Natural killer cell (primary cell): ENCODE measurements around the gene SMARCD3. TPM values are rescaled to one million over a fixed set of nuclear protein-coding genes. Genes with fewer than 3 reads are reported as not detected.

Experiments used
- ATAC-seq, 3 donors: fragments of 150-1000 bp in 2 of 3; fragments of 200-7000 bp in 1 of 3; cut with Tn5 transposase; 1 replicate in 1 of 3; 2 replicates in 2 of 3; pipeline ENCODE4 v1.10.0; 2021; ENCODE audit warnings: mild to moderate bottlenecking in 2 of 3, moderate library complexity in 2 of 3
- DNase-seq, 2 donors: peaks; one replicate each; pipeline versions ENCODE4 v3.0.0 to v3.0.0-alpha.2; 2013 to 2021; ENCODE audit warnings: mixed read lengths in 1 of 2
- H3K27ac ChIP-seq: one replicate; pipeline ENCODE4 v1.5.1; 2013; ENCODE audit warnings: mild to moderate bottlenecking, low read length
- H3K27me3 ChIP-seq: one replicate; pipeline ENCODE4 v1.6.1; 2013; ENCODE audit warnings: low read length; ENCODE audit not compliant: control insufficient read depth, insufficient read depth
- H3K36me3 ChIP-seq: one replicate; pipeline ENCODE4 v1.6.1; 2013; ENCODE audit warnings: low read length; ENCODE audit not compliant: control insufficient read depth, insufficient read depth
- H3K4me1 ChIP-seq: one replicate; pipeline ENCODE4 v1.6.1; 2013; ENCODE audit warnings: low read length; ENCODE audit not compliant: control insufficient read depth, insufficient read depth
- H3K4me3 ChIP-seq: one replicate; pipeline ENCODE4 v1.5.1; 2013; ENCODE audit warnings: low read length
- H3K9me3 ChIP-seq: one replicate; pipeline ENCODE4 v1.6.1; 2013; ENCODE audit warnings: low read length; ENCODE audit not compliant: control insufficient read depth, insufficient read depth
- H3K27ac Mint-ChIP-seq, 2 donors: one replicate each; pipeline ENCODE4 v1.8.0; 2022; ENCODE audit warnings: mild to moderate bottlenecking in 2 of 2, mixed read lengths in 2 of 2, moderate library complexity in 1 of 2
- H3K27me3 Mint-ChIP-seq, 2 donors: one replicate each; pipeline ENCODE4 v1.8.0; 2022; ENCODE audit warnings: low read depth in 2 of 2, mixed read lengths in 2 of 2
- H3K36me3 Mint-ChIP-seq: one replicate; pipeline ENCODE4 v1.8.0; 2022; ENCODE audit warnings: mixed read lengths
- H3K4me1 Mint-ChIP-seq, 2 donors: one replicate each; pipeline ENCODE4 v1.8.0; 2022; ENCODE audit warnings: mixed read lengths in 2 of 2
- H3K4me3 Mint-ChIP-seq: one replicate; pipeline ENCODE4 v1.8.0; 2022; ENCODE audit warnings: mild to moderate bottlenecking, moderate library complexity, mixed read lengths
- H3K9me3 Mint-ChIP-seq, 2 donors: one replicate each; pipeline ENCODE4 v1.8.0; 2022; ENCODE audit warnings: mixed read lengths in 2 of 2
- CTCF ChIP-seq: fragments of 200-600 bp; IDR thresholded peaks from one replicate; pipeline ENCODE4 v1.8.0; 2022; ENCODE audit warnings: antibody characterized with exemption
- WGBS: methylation state at CpG from one replicate; pipeline ENCODE4 v1.1.7; 2013; ENCODE audit warnings: missing lambda C conversion rate; ENCODE audit not compliant: insufficient coverage; 5-methylcytosine and 5-hydroxymethylcytosine counted together
- intact Hi-C: fragments of 100-400 bp; cut with micrococcal nuclease; formaldehyde crosslinking; loops from one replicate; pipeline ENCODE4 v1.14.2; 2022
- total RNA-seq, 4 donors: library from RNA; stranded (reverse); fragments of 120-200 nt in 1 of 4; gene quantifications; one replicate each; pipeline versions ENCODE4 v1.2.3 to v1.2.4, GENCODE V29; 2013 to 2022

Gene SMARCD3
- total RNA-seq, 3 donors from 2014 or later (not counting 1 experiment from before 2014, with no cell fraction given), result 3.1 to 8.7 (median 6.5) TPM

- ATAC-seq (peak; percentile 98 to 100 (median 99)), DNase-seq (peak; percentile 96 to 98)
- Mint-ChIP-seq H3K36me3 (no peaks in the 10 kb centered on the region), H3K9me3 (no peaks in the 10 kb centered on the region), H3K4me3 (peak within 1 kb of the TSS; percentile 95), H3K27ac (peak within 1 kb of the TSS; percentile 86 to 94), H3K27me3 (no peaks in the 10 kb centered on the region), H3K4me1 (peaks cover 29 to 36% of the 10 kb centered on the region in 2 donors)
- H3K4me1 ChIP-seq, result peaks cover 29% of the 10 kb centered on the region
- intact Hi-C loops, result loop anchor here (1.0 to 5.0 kb wide), 4 partner anchors 17 to 170 kb away; partner anchors contain the start of genes CDK5 and NUB1
- H3K27me3 ChIP-seq, result no peaks in the 10 kb centered on the region
- TF ChIP-seq CTCF, result no peak
- H3K9me3 ChIP-seq, result no peaks in the 10 kb centered on the region
- H3K36me3 ChIP-seq, result peaks cover 27% of the 10 kb centered on the region
- under 1% methylated on average over 68 of the region's 68 CpGs for WGBS
- H3K4me3 ChIP-seq, result peak within 1 kb of the TSS; percentile 64
- H3K27ac ChIP-seq, result peak within 1 kb of the TSS; percentile 61
These were observed 21.4 kb downstream of the SMARCD3 start, which contains the start of gene ABCF2 for GRCh38 chr7:151226875-151227782. Gene ABCF2, minus strand, starts transcription at chr7:151227205. Its CDS starts 747 bp downstream, at chr7:151226458.

GRCh38 chr7:151226560-151226874, 22.0 kb downstream of the SMARCD3 start:
- no peak for TF ChIP-seq CTCF
- peaks cover 23 to 30% of the 10 kb centered on the region in 2 donors for H3K4me1 Mint-ChIP-seq
- no peaks in the 10 kb centered on the region for H3K9me3 ChIP-seq
- peak in 2 of 3 donors; percentile 1 for ATAC-seq
- H3K27ac ChIP-seq, result peak overlapping the region; percentile 61
- H3K36me3 ChIP-seq, result peaks cover 31% of the 10 kb centered on the region
- peak in 1 of 2 donors; percentile 30 for DNase-seq
- H3K9me3 Mint-ChIP-seq, result no peaks in the 10 kb centered on the region
- peaks cover 23% of the 10 kb centered on the region for H3K4me1 ChIP-seq
- H3K27me3 ChIP-seq, result no peaks in the 10 kb centered on the region
- peak overlapping the region; percentile 86 to 94 for H3K27ac Mint-ChIP-seq
- H3K36me3 Mint-ChIP-seq, result no peaks in the 10 kb centered on the region
- intact Hi-C loops, result loop anchor here (5.0 kb wide), 1 partner anchor 116 kb away; the partner anchor contains the start of gene NUB1
- peak overlapping the region; percentile 64 for H3K4me3 ChIP-seq
- 3% methylated on average over 15 of the region's 15 CpGs for WGBS
- H3K27me3 Mint-ChIP-seq, result no peaks in the 10 kb centered on the region
- H3K4me3 Mint-ChIP-seq, result peak overlapping the region; percentile 95

- 69% methylated on average over 7 of the region's 8 CpGs for WGBS
- no peak overlapping the region for H3K27ac ChIP-seq
- peak overlapping the region; percentile 86 to 94 for H3K27ac Mint-ChIP-seq
These were observed 22.5 kb downstream of the SMARCD3 start for GRCh38 chr7:151225948-151226510.

More at GRCh38 chr7:151225948-151226510, 22.5 kb downstream of the SMARCD3 start:
- ATAC-seq (no peak), DNase-seq (no peak)
- no peak for TF ChIP-seq CTCF
- Mint-ChIP-seq H3K36me3 (no peaks in the 10 kb centered on the region), H3K4me3 (peak overlapping the region; percentile 95), H3K9me3 (no peaks in the 10 kb centered on the region), H3K27me3 (no peaks in the 10 kb centered on the region), H3K4me1 (peaks cover 22 to 28% of the 10 kb centered on the region in 2 donors)
- Histone ChIP-seq H3K36me3 (peaks cover 33% of the 10 kb centered on the region), H3K9me3 (no peaks in the 10 kb centered on the region), H3K27me3 (no peaks in the 10 kb centered on the region), H3K4me1 (peaks cover 22% of the 10 kb centered on the region), H3K4me3 (peak overlapping the region; percentile 64)
- intact Hi-C loops, result loop anchor here (5.0 kb wide), 1 partner anchor 116 kb away; the partner anchor contains the start of gene NUB1
